Measurements from ENCODE around the gene STK33.

STK33 gene

DNA sequence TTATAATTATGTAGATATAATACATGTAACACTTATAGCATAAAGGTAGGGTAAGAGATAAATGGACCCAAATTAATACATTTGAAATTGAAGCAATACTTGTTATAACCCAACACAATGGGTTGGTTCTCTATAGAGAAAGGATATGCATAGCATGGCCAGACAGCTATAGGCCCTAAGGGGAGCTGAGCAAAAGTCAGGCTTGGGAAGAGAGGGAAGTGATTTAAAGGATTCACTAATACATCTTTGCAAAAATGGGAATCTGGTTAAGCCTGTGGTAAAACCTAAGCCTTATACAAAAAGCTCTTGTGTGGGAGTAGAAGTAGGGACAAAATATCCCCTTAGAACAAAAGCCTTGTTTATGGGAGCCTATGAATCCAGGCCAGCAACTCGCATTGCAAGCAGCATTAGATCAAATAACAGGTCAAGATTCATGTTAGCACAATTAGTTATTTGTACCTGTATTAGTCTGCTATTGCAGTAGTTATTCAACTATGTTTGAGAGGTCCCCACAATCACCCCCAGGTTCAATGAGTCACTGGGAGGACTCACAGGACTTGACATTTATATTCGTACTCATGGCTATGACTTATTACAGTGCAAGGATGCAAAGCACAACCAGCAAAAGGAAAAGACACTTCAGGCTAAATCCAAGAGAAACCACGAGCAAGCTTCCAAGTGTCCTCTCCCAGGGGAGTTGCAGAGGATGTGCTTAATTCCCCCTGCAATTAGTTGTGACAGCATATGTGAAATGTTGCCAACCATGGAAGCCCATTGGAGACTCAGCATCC lies 185.7 kb downstream of the STK33 start:
- Histone ChIP-seq H3K9me3 (ENCODE audit: insufficient read depth, low read length, severe bottlenecking) (no peaks in the 10 kb centered on the region), H3K27ac (ENCODE audit: low read length) (no peak overlapping the region), H3K9ac (ENCODE audit: low read depth, low read length) (no peak overlapping the region), H3K79me2 (ENCODE audit: insufficient read depth, low read length) (no peaks in the 10 kb centered on the region), H3K4me1 (ENCODE audit: insufficient read depth, low read length) (no peaks in the 10 kb centered on the region), H3K36me3 (ENCODE audit: insufficient read depth, low read length) (no peaks in the 10 kb centered on the region), H2AFZ (ENCODE audit: low read depth, low read length) (no peak overlapping the region), H3K4me3 (ENCODE audit: low read depth in 1 of 2, low read length in 2 of 2) (no peak overlapping the region), H4K20me1 (ENCODE audit: insufficient read depth, low read length) (no peaks in the 10 kb centered on the region), H3K4me2 (ENCODE audit: insufficient read depth, low read length) (no peak overlapping the region), H3K27me3 (ENCODE audit: insufficient read depth, low read length, poor library complexity) (no peaks in the 10 kb centered on the region)
- ATAC-seq (ENCODE audit: insufficient read depth, low read depth) (no peak), DNase-seq (no peak)
- TF ChIP-seq CTCF (IDR thresholded peaks at IDR 0.05; ENCODE audit: borderline replicate concordance, extremely low read depth, low read length, poor library complexity, severe bottlenecking) (no peak), EZH2 (IDR thresholded peaks at IDR 0.05; ENCODE audit: borderline replicate concordance, low read depth, low read length, severe bottlenecking) (no peak)

GRCh38 chr11:8403310-8403709 lies 190.7 kb downstream of the STK33 start:
- Histone ChIP-seq H3K4me3 (ENCODE audit: low read depth in 1 of 2, low read length in 2 of 2) (no peak overlapping the region), H2AFZ (ENCODE audit: low read depth, low read length) (no peak overlapping the region), H4K20me1 (ENCODE audit: insufficient read depth, low read length) (no peaks in the 10 kb centered on the region), H3K4me2 (ENCODE audit: insufficient read depth, low read length) (no peak overlapping the region), H3K79me2 (ENCODE audit: insufficient read depth, low read length) (no peaks in the 10 kb centered on the region), H3K27ac (ENCODE audit: low read length) (no peak overlapping the region), H3K27me3 (ENCODE audit: insufficient read depth, low read length, poor library complexity) (no peaks in the 10 kb centered on the region), H3K36me3 (ENCODE audit: insufficient read depth, low read length) (no peaks in the 10 kb centered on the region), H3K9ac (ENCODE audit: low read depth, low read length) (no peak overlapping the region), H3K9me3 (ENCODE audit: insufficient read depth, low read length, severe bottlenecking) (no peaks in the 10 kb centered on the region), H3K4me1 (ENCODE audit: insufficient read depth, low read length) (no peaks in the 10 kb centered on the region)
- DNase-seq: no peak
- no peak; the same call in 2 of the 3 replicates for ATAC-seq (ENCODE audit: insufficient read depth, low read depth)
- no peak for TF ChIP-seq EZH2 (IDR thresholded peaks at IDR 0.05; ENCODE audit: borderline replicate concordance, low read depth, low read length, severe bottlenecking)
- TF ChIP-seq CTCF (IDR thresholded peaks at IDR 0.05; ENCODE audit: borderline replicate concordance, extremely low read depth, low read length, poor library complexity, severe bottlenecking): no peak

- TF ChIP-seq CTCF (IDR thresholded peaks at IDR 0.05; ENCODE audit: borderline replicate concordance, extremely low read depth, low read length, poor library complexity, severe bottlenecking) (no peak), EZH2 (IDR thresholded peaks at IDR 0.05; ENCODE audit: borderline replicate concordance, low read depth, low read length, severe bottlenecking) (no peak)
- ATAC-seq (ENCODE audit: insufficient read depth, low read depth) (no peak), DNase-seq (no peak)
Observed at GRCh38 chr11:8392886-8393285, 201.1 kb downstream of the STK33 start.

More at GRCh38 chr11:8392886-8393285, 201.1 kb downstream of the STK33 start:
- Histone ChIP-seq H3K4me3 (ENCODE audit: low read depth in 1 of 2, low read length in 2 of 2) (no peak overlapping the region), H3K79me2 (ENCODE audit: insufficient read depth, low read length) (no peaks in the 10 kb centered on the region), H3K27me3 (ENCODE audit: insufficient read depth, low read length, poor library complexity) (peaks cover 5% of the 10 kb centered on the region), H2AFZ (ENCODE audit: low read depth, low read length) (no peak overlapping the region), H3K9me3 (ENCODE audit: insufficient read depth, low read length, severe bottlenecking) (peaks cover 3% of the 10 kb centered on the region), H3K4me2 (ENCODE audit: insufficient read depth, low read length) (no peak overlapping the region), H3K27ac (ENCODE audit: low read length) (no peak overlapping the region), H3K9ac (ENCODE audit: low read depth, low read length) (no peak overlapping the region), H3K4me1 (ENCODE audit: insufficient read depth, low read length) (no peaks in the 10 kb centered on the region), H3K36me3 (ENCODE audit: insufficient read depth, low read length) (no peaks in the 10 kb centered on the region), H4K20me1 (ENCODE audit: insufficient read depth, low read length) (no peaks in the 10 kb centered on the region)
